Karpas-422 (cell line): ENCODE results near the gene MACROD2. TPM values are rescaled to one million over a fixed set of nuclear protein-coding genes. Genes with fewer than 3 reads are reported as not detected.
"Not testable (repeated sequence)": the region's sequence is repeated elsewhere in the genome, so short reads cannot be mapped to it uniquely, and the experiment has no call there.

Source experiments
- DNase-seq: peaks from one replicate; pipeline ENCODE4 v3.0.0-alpha.2; 2015
- H2AFZ ChIP-seq: fragments of 200-600 bp; sonication (generic); 2 replicates; pipeline ENCODE4 v1.6.1; 2014; ENCODE audit warnings: antibody characterized with exemption, low read length, mixed read lengths
- H3K27ac ChIP-seq: fragments of 200-600 bp; sonication (generic); 2 replicates; pipeline ENCODE4 v1.5.1; 2014; ENCODE audit warnings: mild to moderate bottlenecking, low read length, moderate library complexity
- H3K27me3 ChIP-seq: fragments of 200-600 bp; sonication (generic); 2 replicates; pipeline ENCODE4 v1.6.1; 2014; ENCODE audit warnings: low read length, mixed read lengths
- H3K36me3 ChIP-seq: fragments of 200-600 bp; sonication (generic); 2 replicates; pipeline ENCODE4 v1.6.1; 2014; ENCODE audit warnings: low read length, mixed read lengths; ENCODE audit not compliant: insufficient read depth
- H3K4me1 ChIP-seq: fragments of 200-600 bp; sonication (generic); 2 replicates; pipeline ENCODE4 v1.6.1; 2014; ENCODE audit warnings: mild to moderate bottlenecking, low read length, mixed read lengths
- H3K4me2 ChIP-seq: fragments of 200-600 bp; sonication (generic); 2 replicates; pipeline ENCODE4 v1.6.1; 2014; ENCODE audit warnings: low read length, low read depth, mild to moderate bottlenecking; ENCODE audit not compliant: poor library complexity, severe bottlenecking
- H3K4me3 ChIP-seq: fragments of 200-600 bp; sonication (generic); 2 replicates; pipeline ENCODE4 v1.5.1; 2014; ENCODE audit warnings: mild to moderate bottlenecking, antibody characterized with exemption, low read length, mixed read lengths
- H3K79me2 ChIP-seq: fragments of 200-600 bp; sonication (generic); 2 replicates; pipeline ENCODE4 v1.6.1; 2014; ENCODE audit warnings: mild to moderate bottlenecking, low read length, mixed read lengths
- H3K9ac ChIP-seq: fragments of 200-600 bp; sonication (generic); 2 replicates; pipeline ENCODE4 v1.6.0; 2014; ENCODE audit warnings: low read length
- H3K9me2 ChIP-seq: fragments of 200-600 bp; sonication (generic), shearing (Covaris generic); replicated peaks from 2 replicates; pipeline ENCODE4 v1.6.0; 2014; ENCODE audit warnings: mild to moderate bottlenecking, low read length, moderate library complexity; ENCODE audit not compliant: insufficient read depth
- H3K9me3 ChIP-seq: fragments of 300-700, 200-600 bp; sonication (generic); 2 replicates; pipeline ENCODE4 v1.6.1; 2014; ENCODE audit warnings: low read length, mixed read lengths
- H4K20me1 ChIP-seq: fragments of 200-600 bp; sonication (generic); 2 replicates; pipeline ENCODE4 v1.6.1; 2014; ENCODE audit warnings: mild to moderate bottlenecking, antibody characterized with exemption, low read length, low read depth; ENCODE audit not compliant: insufficient read depth
- total RNA-seq: library from RNA; depleted of rRNA; stranded (reverse); fragments of >200 nt; shearing (Covaris generic); gene quantifications from 2 replicates; pipeline ENCODE4 v1.2.3, GENCODE V29; 2014; ENCODE audit warnings: low replicate concordance

The MACROD2 gene
- total RNA-seq, 1 experiment from 2014 or later, result 0.15 TPM

DNA sequence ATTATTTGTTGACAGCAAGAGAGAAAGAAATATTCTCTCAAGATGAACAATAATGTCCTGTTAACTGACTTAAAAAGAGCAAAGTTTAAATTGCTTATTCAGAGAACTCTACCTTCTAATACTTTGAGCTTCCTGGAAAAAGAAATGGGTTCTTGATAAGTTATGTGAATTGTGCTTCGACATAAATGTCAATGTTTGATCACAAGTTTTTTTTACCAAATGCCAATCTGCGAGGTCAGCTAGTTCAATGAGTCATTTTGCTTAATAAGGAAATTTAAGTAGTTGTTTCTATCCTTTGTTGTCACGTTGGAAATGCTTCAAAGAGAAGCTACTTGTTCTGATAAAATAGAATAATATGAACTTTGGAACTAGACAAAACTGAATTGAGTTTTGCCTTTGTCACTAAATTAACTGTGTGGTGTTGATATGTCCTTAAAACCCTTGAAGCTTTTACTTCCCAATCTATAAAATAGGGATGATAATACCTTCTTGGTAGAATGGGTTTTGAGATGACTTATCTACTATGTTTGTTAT is 984.2 kb downstream of the MACROD2 start:
- H3K27me3 ChIP-seq, result no peaks in the 10 kb centered on the region
- H3K9ac ChIP-seq, result no peak overlapping the region
- H3K27ac ChIP-seq, result no peak overlapping the region
- no peak overlapping the region for H2AFZ ChIP-seq
- no peaks in the 10 kb centered on the region for H3K36me3 ChIP-seq
- no peaks in the 10 kb centered on the region for H4K20me1 ChIP-seq
- no peaks in the 10 kb centered on the region for H3K9me2 ChIP-seq
- no peaks in the 10 kb centered on the region for H3K4me1 ChIP-seq
- no peaks in the 10 kb centered on the region for H3K9me3 ChIP-seq
- no peak for DNase-seq
- H3K4me3 ChIP-seq, result no peak overlapping the region
- H3K4me2 ChIP-seq, result no peak overlapping the region
- H3K79me2 ChIP-seq, result no peaks in the 10 kb centered on the region

DNA sequence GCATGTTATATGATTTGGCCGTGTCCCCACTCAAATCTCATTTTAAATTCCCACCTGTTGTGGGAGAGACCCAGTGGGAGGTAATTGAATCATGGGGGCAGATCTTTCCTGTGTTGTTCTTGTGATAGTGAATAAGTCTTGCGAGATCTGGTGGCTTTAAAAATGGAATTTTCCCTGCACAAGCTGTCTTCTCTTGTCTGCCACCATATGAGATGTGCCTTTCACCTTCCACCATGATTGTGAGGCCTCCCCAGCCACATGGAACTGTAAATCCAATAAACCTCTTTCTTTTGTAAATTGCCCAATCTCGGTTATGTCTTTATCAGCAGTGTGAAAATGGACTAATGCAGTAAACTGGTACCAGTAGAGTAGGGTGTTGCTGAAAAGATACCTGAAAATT is 986.2 kb downstream of the MACROD2 start:
- H3K79me2 ChIP-seq, H2AFZ ChIP-seq, DNase-seq, H3K4me2 ChIP-seq, H3K4me1 ChIP-seq, H3K4me3 ChIP-seq, H3K27ac ChIP-seq, H3K9me3 ChIP-seq, H3K27me3 ChIP-seq, H3K36me3 ChIP-seq, H3K9ac ChIP-seq, H4K20me1 ChIP-seq, H3K9me2 ChIP-seq: not testable (repeated sequence)

DNA sequence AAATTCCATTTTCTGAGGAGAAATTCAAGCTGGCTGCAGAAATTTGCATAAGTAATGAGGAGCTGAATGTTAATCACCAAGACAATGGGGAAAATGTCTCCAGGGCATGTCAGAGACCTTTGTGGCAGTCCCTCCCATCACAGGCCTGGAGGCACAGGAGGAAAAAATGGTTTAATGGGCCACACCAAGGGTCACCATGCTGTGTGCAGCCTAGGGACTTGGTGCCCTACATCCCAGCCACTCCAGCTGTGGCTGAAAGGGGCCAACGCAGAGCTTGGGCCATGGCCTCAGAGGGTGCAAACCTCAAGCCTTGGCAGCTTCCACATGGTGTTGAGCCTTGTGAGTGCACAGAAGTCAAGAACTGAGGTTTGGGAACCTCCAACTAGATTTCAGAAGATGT is 987.0 kb downstream of the MACROD2 start:
- H3K4me1 ChIP-seq, H3K9me2 ChIP-seq, H3K4me2 ChIP-seq, H3K36me3 ChIP-seq, H3K9ac ChIP-seq, H3K4me3 ChIP-seq, H3K27ac ChIP-seq, H3K9me3 ChIP-seq, H2AFZ ChIP-seq, H3K27me3 ChIP-seq, H3K79me2 ChIP-seq, DNase-seq, H4K20me1 ChIP-seq: not testable (repeated sequence)

DNA sequence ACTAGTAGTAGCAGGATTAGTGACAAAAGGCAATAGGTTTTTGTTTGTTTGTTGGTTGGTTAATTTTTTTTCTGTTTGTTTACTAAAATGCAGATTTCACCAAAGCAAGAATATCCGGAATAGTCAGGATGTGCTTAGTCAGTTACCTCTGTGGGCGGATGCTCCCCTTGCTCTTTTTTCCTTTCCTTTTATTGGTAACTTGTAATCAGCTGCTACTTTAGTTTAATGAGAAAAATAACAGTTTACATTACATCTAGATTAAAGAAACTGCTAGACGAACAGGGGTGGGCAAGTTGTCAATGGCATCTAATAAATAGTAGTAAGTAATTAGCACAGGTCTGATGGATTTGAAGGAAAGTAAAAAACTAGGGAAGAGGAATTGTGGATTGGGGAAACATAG is 989.0 kb downstream of the MACROD2 start:
- H3K9me2 ChIP-seq, result no peaks in the 10 kb centered on the region
- H3K36me3 ChIP-seq, result no peaks in the 10 kb centered on the region
- no peak overlapping the region for H3K27ac ChIP-seq
- no peak overlapping the region for H2AFZ ChIP-seq
- no peaks in the 10 kb centered on the region for H3K27me3 ChIP-seq
- no peaks in the 10 kb centered on the region for H4K20me1 ChIP-seq
- H3K4me1 ChIP-seq, result no peaks in the 10 kb centered on the region
- H3K9me3 ChIP-seq, result no peaks in the 10 kb centered on the region
- no peak overlapping the region for H3K4me2 ChIP-seq
- no peak for DNase-seq
- no peaks in the 10 kb centered on the region for H3K79me2 ChIP-seq
- H3K9ac ChIP-seq, result no peak overlapping the region
- H3K4me3 ChIP-seq, result no peak overlapping the region

DNA sequence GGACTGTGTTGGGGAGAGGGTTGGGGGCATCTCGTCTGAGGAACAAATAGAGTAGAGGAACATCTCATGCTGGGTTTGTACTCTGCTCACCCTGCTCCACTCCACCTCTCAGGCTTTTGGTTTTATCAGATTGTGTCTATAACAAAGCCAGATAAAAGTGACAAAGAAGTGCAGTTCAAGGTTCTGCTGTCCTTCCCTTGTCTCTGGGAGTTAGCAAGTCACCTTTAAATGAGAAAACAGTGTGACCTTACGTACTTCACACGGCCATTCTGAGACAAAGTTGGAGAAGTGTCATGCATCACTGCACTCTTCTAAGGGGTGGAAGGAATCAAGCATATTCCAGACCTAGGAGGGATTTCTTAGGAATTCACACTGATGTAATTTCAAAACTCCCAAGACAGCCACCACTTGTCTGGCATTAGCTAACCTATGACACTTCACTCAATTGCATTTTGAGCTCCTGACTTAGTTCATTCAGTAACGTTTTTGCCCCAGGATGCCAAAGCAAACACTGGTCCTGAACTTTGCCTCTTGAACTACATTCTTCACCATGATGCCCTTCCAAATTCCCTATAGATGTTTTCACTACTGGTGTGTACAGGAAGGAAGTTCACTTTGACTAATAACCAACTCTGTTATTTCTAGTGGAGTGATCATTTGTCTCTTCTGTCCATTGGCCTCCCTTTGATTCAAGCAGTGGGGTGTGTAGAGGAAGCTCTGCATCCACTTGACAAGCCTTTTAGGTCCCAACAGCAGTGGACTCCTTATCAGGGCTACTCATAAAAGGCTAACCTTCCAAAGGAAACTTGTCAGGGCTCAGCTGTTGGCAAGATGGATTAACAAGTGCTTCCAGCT is 989.7 kb downstream of the MACROD2 start:
- H3K4me1 ChIP-seq, result no peaks in the 10 kb centered on the region
- no peak overlapping the region for H3K4me2 ChIP-seq
- H3K9me3 ChIP-seq, result no peaks in the 10 kb centered on the region
- H3K9ac ChIP-seq, result no peak overlapping the region
- no peaks in the 10 kb centered on the region for H3K36me3 ChIP-seq
- H3K9me2 ChIP-seq, result no peaks in the 10 kb centered on the region
- H2AFZ ChIP-seq, result no peak overlapping the region
- DNase-seq, result no peak
- no peaks in the 10 kb centered on the region for H4K20me1 ChIP-seq
- no peak overlapping the region for H3K4me3 ChIP-seq
- H3K79me2 ChIP-seq, result no peaks in the 10 kb centered on the region
- no peak overlapping the region for H3K27ac ChIP-seq
- no peaks in the 10 kb centered on the region for H3K27me3 ChIP-seq

DNA sequence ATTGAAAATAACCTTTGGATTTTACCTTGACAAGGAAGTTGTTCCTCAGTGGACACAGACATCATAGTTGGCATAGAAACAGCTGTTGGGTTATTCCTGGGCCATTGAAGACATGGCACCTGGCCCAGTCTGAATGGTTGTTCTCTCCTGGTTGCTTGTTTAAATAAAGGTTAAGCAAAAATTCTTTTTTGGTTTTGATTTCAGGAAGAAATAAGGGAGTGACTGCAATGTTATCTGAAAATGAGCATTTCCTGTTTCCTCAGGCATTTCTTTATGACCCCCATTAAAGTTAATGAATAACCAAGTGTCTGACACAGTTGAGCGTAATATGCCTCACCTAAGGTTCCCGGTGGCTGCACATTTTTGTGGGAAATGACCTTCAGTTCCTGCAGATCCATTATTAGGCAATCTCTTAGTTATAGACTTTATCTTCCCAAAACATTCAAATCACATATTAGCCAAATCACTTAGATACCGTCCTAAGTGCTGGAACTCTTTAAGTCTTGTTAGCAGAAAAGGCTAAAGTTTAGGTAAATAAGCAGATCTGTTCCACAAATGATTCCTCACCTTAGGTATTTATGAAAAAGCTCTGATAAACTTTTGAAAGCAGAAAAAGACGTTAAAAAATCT is 990.8 kb downstream of the MACROD2 start:
- H3K9me2 ChIP-seq, result no peaks in the 10 kb centered on the region
- H3K4me2 ChIP-seq, result no peak overlapping the region
- H3K4me3 ChIP-seq, result no peak overlapping the region
- H3K27ac ChIP-seq, result no peak overlapping the region
- no peaks in the 10 kb centered on the region for H4K20me1 ChIP-seq
- H3K79me2 ChIP-seq, result no peaks in the 10 kb centered on the region
- no peak for DNase-seq
- H3K27me3 ChIP-seq, result no peaks in the 10 kb centered on the region
- H3K9me3 ChIP-seq, result no peaks in the 10 kb centered on the region
- no peaks in the 10 kb centered on the region for H3K36me3 ChIP-seq
- no peak overlapping the region for H2AFZ ChIP-seq
- no peaks in the 10 kb centered on the region for H3K4me1 ChIP-seq
- no peak overlapping the region for H3K9ac ChIP-seq

DNA sequence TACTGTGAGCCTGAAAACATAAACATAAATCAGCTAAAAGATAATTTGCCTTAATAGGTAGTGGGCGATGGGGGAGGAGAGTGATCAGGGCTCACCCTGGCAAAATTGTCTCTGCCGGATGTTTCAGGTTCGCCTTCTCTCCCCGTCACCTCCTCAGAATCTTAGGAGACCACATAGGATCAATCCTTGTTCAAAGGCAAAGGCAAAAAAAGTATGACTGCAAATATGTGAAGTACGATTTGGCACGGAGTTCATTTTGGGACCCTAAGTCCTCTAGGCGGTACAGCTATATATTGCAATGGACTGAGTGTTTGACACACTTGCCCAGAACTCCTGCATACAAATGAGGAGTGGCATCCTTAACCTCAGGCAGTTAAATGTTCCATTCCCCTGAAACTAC is 991.3 kb downstream of the MACROD2 start:
- no peaks in the 10 kb centered on the region for H3K9me3 ChIP-seq
- no peak overlapping the region for H3K4me3 ChIP-seq
- no peaks in the 10 kb centered on the region for H3K9me2 ChIP-seq
- no peak overlapping the region for H3K27ac ChIP-seq
- H3K79me2 ChIP-seq, result no peaks in the 10 kb centered on the region
- no peak overlapping the region for H3K9ac ChIP-seq
- H4K20me1 ChIP-seq, result no peaks in the 10 kb centered on the region
- H3K36me3 ChIP-seq, result no peaks in the 10 kb centered on the region
- H2AFZ ChIP-seq, result no peak overlapping the region
- H3K4me2 ChIP-seq, result no peak overlapping the region
- no peaks in the 10 kb centered on the region for H3K27me3 ChIP-seq
- DNase-seq, result no peak
- H3K4me1 ChIP-seq, result no peaks in the 10 kb centered on the region

DNA sequence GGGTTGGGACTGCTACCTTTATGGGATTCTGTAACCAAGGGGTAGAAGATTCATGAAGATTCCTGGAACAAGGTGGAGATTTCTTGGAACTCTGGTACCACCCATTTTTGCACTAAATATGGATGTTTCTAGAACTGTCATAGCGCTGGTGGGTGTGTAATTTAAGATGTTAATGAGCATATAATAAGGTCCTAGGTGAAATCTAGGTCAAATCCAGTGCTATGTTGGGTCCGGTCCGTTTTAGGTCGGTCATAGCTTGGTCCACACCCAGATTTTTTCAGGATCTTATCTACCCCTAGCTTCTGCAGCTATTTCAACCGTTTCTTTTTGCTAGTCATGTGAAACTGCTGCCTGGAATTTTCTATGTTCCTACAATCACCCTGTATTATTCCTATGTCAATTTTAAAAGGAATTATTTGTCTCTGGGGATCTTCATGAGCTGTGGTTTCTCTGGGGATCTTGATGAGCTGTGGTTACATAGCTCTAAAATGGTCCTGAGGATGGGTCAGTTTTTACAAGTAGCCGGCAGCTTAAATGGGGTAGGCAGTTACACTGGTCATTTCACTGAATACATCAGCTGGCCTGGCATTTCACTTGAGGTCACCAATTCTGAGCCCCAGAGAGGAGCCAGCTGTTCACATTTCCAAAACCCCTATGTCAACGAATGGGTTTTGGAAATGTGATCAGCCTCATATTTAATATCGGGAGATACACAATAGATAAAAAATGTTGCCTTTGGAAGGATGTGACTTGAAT is 994.4 kb downstream of the MACROD2 start:
- Histone ChIP-seq H3K9ac (no peak overlapping the region), H2AFZ (no peak overlapping the region), H3K9me3 (no peaks in the 10 kb centered on the region), H3K9me2 (no peaks in the 10 kb centered on the region), H3K4me2 (no peak overlapping the region), H3K36me3 (no peaks in the 10 kb centered on the region), H3K4me3 (no peak overlapping the region), H3K27me3 (no peaks in the 10 kb centered on the region), H3K79me2 (no peaks in the 10 kb centered on the region), H3K27ac (no peak overlapping the region), H4K20me1 (no peaks in the 10 kb centered on the region), H3K4me1 (no peaks in the 10 kb centered on the region)
- DNase-seq, result no peak
